GM19455 (cell line): ENCODE measurements around the gene CD209.

ENCODE experiments used
- ATAC-seq: cut with Tn5 transposase; IDR thresholded peaks from one replicate; pipeline ENCODE4 v1.9.1; 2021; ENCODE audit not compliant: unreplicated experiment

Gene CD209

GRCh38 chr19:7706188-7706954 is 41.0 kb downstream of the CD209 start:
- no peak for ATAC-seq

DNA sequence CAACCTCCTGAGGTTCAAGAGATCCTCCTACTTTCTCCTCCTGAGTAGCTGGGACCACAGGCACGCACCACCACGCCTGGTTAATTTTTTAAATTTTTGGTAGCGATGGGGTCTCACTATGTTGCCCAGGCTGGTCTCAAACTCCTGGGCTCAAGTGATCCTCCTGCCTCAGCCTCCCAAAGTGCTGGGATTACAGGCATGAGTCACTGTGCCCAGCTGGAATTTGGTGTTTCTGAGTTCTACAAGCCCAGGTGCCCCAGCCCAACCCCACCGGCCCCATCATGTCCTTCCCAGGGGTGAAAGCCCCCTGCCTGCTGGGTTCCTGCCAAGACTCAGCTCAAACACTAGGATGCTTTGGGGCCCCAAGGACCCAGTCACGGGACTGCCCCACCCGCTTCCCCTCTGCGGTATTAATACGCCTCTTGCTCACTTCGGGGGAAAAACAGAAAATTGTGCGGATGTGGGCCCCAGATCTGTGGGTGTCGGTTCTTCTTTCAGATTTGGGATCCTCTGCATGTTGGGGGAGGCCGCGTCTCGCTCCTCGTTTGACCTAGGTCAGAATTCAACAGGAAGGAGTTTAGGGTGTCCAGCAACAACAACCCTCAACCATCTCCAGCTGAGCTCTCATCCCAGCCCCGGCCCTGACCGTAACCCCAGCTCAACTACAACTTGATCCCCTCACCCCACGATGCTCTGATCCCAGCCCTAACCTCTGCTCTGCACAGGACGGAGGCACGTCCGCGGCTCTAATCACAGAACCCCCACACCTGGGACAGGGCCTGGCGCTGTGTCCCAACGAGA is 41.7 kb downstream of the CD209 start:
- no peak for ATAC-seq

DNA sequence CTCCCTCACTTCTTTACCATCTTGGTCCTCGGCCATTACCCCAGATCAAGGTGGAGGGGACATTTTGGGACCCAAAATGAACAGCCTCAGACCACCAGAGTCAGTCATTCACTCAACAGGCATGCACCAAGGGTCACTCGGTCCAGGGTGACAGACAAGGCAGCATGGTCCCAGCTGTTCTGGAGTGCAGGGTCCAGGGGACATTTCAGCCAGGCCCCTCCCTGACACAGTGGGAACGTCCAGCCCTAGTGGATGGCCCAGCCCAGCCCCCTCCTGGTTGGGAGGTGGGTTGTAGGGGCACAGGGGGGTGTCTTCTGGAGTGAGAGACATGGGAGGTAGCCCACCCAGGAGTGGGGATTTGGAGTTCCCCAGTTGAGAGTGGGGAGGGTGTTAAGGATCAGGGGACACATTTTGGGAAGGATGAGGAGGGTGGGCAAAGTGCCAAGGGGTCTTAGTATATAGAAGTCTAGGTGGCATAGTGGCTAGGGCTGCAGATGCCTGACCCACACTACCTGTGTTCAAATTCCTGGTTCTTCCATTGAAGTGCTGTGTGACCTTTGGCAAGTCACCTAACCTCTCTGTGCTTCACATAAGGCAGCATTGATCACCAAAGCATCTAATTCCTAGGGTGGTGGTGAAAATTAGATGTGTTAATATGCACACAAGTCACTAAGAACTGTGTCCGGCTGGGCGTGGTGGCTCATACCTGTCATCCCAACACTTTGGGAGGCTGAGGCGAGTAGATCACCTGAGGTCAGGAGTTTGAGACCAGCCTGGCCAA is 42.9 kb downstream of the CD209 start:
- ATAC-seq: no peak

GRCh38 chr19:7703332-7703731 is 44.0 kb downstream of the CD209 start:
- no peak for ATAC-seq

GRCh38 chr19:7701654-7702457 is 45.5 kb downstream of the CD209 start, which contains the start of gene FCER2:
Gene FCER2 (minus strand): TSS chr19:7702131. CDS start chr19:7699760, 2,371 bp downstream.
- peak; percentile 47 for ATAC-seq

GRCh38 chr19:7701049-7701653 is 46.2 kb downstream of the CD209 start:
- no peak for ATAC-seq

DNA sequence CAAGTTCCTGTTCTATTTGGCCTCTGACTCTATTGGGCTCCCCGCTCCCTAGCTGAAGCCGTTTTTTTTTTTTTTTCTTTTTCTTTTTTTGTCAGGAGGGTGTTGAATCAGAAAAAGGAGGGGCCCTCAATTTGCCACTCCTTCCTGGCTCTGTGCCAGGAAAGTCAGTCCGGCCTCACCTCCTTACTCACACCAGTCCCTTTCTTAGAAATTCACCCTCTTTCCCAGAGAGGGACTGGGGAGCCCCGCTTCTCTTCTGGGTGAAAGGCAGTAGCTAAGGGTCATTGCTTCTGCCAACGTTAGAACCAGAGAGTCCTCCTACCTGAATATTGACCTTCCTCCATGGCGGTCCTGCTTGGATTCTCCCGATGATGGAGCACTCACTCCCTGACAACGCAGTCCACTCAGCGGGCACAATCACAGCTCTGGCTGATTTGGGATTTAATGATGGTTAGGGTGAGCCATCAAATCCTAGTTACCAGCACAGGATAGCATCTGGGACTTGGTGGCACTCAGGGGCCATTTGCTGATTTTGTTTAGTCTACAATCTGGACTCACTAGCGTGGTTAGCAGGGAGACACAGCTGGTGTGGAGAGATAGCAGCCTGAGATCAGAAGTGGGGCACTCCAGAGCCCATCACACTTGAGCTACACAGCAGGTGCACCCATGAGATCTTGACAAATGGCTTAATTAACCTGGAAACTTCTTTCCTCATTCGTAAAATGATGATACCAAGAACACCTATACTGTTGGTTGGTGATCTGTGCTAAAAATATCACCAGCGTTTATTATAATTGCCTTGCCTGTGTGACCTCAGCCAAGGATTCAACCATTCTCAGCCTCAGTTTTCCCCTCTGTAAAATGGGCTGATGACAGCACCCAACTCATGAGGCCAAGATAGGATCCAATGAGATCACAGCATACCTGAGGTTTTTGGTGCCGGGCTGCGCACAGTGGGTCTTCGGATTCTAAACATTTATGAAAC is 47.6 kb downstream of the CD209 start:
- ATAC-seq: no peak

- ATAC-seq: no peak
Measured at GRCh38 chr19:7699003-7699402, 48.3 kb downstream of the CD209 start.

- no peak for ATAC-seq
Measured at GRCh38 chr19:7698583-7698982, 48.8 kb downstream of the CD209 start.

- no peak for ATAC-seq
Measured at GRCh38 chr19:7697721-7698287, 49.5 kb downstream of the CD209 start.

DNA sequence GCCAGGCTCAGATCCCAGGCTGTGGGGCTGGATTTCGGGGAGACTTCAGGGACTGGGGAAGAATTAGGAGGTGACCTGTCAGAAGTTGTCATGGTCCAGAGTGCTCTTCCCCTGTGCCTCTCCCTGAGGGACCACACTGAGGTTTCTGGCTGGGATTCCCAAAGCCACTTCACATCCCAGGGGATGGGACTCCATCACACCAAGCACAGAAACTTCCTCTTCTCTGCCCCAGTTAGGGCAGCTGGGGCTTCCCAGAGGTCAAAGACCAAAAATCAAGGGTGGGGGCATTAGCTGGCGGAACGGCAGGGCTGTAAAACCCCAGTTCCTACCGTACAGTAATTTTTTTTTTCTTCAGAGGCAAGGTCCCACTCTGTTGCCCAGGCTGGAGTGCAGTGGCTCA is 52.8 kb downstream of the CD209 start:
- no peak for ATAC-seq

GRCh38 chr19:7692417-7693088 is 54.8 kb downstream of the CD209 start:
- ATAC-seq: no peak

DNA sequence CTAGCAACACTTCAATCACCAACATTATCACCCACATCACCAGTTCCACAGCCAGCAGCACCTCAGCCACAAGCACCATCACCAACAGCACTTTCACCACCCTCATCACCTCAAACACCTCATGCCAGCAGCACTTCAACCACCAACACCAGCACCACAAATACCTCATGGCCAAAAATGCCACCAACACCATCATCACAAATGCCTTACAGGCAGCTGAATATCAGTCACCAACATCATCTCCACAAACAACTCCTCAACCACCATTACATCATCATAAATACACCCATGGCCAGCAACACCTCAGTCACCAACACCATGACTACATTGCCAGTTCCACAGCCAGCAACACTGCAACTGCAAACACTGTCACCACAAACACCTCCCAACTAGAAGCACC is 55.8 kb downstream of the CD209 start:
- no peak for ATAC-seq

- no peak for ATAC-seq
Measured at GRCh38 chr19:7690779-7691258, 56.5 kb downstream of the CD209 start.
